Retinal pigment epithelial cell (primary cell): ENCODE results near the gene DBH.

Experiments used
- DNase-seq: peaks from one replicate; pipeline ENCODE4 v3.0.0-alpha.2; 2010; ENCODE audit warnings: low read depth
- H3K4me3 ChIP-seq: 2 replicates; pipeline ENCODE4 v1.5.1; 2011; ENCODE audit warnings: mild to moderate bottlenecking, low read length, control low read depth, moderate library complexity
- CTCF ChIP-seq: conservative IDR thresholded peaks from 2 replicates; pipeline ENCODE4 v1.5.1; 2011; ENCODE audit warnings: low read depth, low read length, control low read depth, inconsistent platforms

Gene DBH

GRCh38 chr9:133635533-133636531, at the start of gene DBH:
TSS of gene DBH (plus strand) at chr9:133636363. CDS start at chr9:133636372, 9 bp downstream.
- no peak within 1 kb of the TSS for H3K4me3 ChIP-seq
- no peak for DNase-seq
- no peak for TF ChIP-seq CTCF

- TF ChIP-seq CTCF = no peak
- no peak overlapping the region for H3K4me3 ChIP-seq
- no peak for DNase-seq
Observed at GRCh38 chr9:133587051-133587450, 49.1 kb upstream of the DBH start.

- no peak overlapping the region for H3K4me3 ChIP-seq
- no peak for TF ChIP-seq CTCF
- no peak for DNase-seq
Observed at GRCh38 chr9:133587466-133587865, 48.7 kb upstream of the DBH start.

- H3K4me3 ChIP-seq = no peak overlapping the region
- no peak for DNase-seq
- peak; percentile 45 for TF ChIP-seq CTCF
Observed at GRCh38 chr9:133589454-133590227, 46.5 kb upstream of the DBH start.

GRCh38 chr9:133590231-133590855, 45.8 kb upstream of the DBH start:
- DNase-seq = no peak
- no peak overlapping the region for H3K4me3 ChIP-seq
- TF ChIP-seq CTCF = no peak

GRCh38 chr9:133591116-133591910, 44.9 kb upstream of the DBH start:
- DNase-seq = no peak
- H3K4me3 ChIP-seq = no peak overlapping the region
- TF ChIP-seq CTCF = no peak
